Glutamatergic neuron (in vitro differentiated cells): Measurements from ENCODE around the gene DNAH6. TPM values are rescaled to one million over a fixed set of nuclear protein-coding genes. Genes with fewer than 3 reads are reported as not detected.
"Not testable (repeated sequence)": the region's sequence is repeated elsewhere in the genome, so short reads cannot be mapped to it uniquely, and the experiment has no call there.

Experiments used
- DNase-seq: peaks from one replicate; pipeline ENCODE4 v3.0.0; 2022
- H3K27ac Mint-ChIP-seq: one replicate; pipeline ENCODE4 v1.8.0; 2020; ENCODE audit warnings: mild to moderate bottlenecking, mixed read lengths, inconsistent platforms; ENCODE audit not compliant: unreplicated experiment
- H3K27me3 Mint-ChIP-seq: one replicate; pipeline ENCODE4 v1.8.0; 2020; ENCODE audit warnings: mild to moderate bottlenecking, moderate library complexity, mixed read lengths, inconsistent platforms; ENCODE audit not compliant: unreplicated experiment
- H3K36me3 Mint-ChIP-seq: one replicate; pipeline ENCODE4 v1.8.0; 2020; ENCODE audit warnings: mild to moderate bottlenecking, mixed read lengths, inconsistent platforms; ENCODE audit not compliant: unreplicated experiment
- H3K4me1 Mint-ChIP-seq: one replicate; pipeline ENCODE4 v1.8.0; 2020; ENCODE audit warnings: mild to moderate bottlenecking, low read depth, mixed read lengths, inconsistent platforms; ENCODE audit not compliant: unreplicated experiment
- H3K4me3 Mint-ChIP-seq: one replicate; pipeline ENCODE4 v1.8.0; 2020; ENCODE audit warnings: mild to moderate bottlenecking, mixed read lengths, inconsistent platforms; ENCODE audit not compliant: unreplicated experiment
- H3K9me3 Mint-ChIP-seq: one replicate; pipeline ENCODE4 v1.8.0; 2020; ENCODE audit warnings: mild to moderate bottlenecking, moderate library complexity, mixed read lengths, inconsistent platforms; ENCODE audit not compliant: unreplicated experiment
- total RNA-seq: library from RNA; stranded (reverse); fragmentation: NEBNext Ultra II Directional; extraction: Animal tissue kit (Norgen Biotek cat#: 25700); gene quantifications from one replicate; pipeline ENCODE4 v1.2.1, GENCODE V29; 2021; ENCODE audit not compliant: unreplicated experiment
- TF ChIP-seq, protein P1 (sequence below): fragments of 200-600 bp; sonication (generic); IDR thresholded peaks from one replicate; pipeline ENCODE4 v1.5.0; 2021; ENCODE audit not compliant: partially characterized antibody, unreplicated experiment

The DNAH6 gene
- total RNA-seq, 1 donor from 2014 or later: 0.86 TPM

GRCh38 chr2:84866122-84866521, 349.8 kb downstream of the DNAH6 start:
- TF ChIP-seq, protein P1, sequence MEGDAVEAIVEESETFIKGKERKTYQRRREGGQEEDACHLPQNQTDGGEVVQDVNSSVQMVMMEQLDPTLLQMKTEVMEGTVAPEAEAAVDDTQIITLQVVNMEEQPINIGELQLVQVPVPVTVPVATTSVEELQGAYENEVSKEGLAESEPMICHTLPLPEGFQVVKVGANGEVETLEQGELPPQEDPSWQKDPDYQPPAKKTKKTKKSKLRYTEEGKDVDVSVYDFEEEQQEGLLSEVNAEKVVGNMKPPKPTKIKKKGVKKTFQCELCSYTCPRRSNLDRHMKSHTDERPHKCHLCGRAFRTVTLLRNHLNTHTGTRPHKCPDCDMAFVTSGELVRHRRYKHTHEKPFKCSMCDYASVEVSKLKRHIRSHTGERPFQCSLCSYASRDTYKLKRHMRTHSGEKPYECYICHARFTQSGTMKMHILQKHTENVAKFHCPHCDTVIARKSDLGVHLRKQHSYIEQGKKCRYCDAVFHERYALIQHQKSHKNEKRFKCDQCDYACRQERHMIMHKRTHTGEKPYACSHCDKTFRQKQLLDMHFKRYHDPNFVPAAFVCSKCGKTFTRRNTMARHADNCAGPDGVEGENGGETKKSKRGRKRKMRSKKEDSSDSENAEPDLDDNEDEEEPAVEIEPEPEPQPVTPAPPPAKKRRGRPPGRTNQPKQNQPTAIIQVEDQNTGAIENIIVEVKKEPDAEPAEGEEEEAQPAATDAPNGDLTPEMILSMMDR: no peak
- H3K4me3 Mint-ChIP-seq: no peak overlapping the region
- H3K27me3 Mint-ChIP-seq: peaks cover 2% of the 10 kb centered on the region
- H3K27ac Mint-ChIP-seq: no peak overlapping the region
- no peaks in the 10 kb centered on the region for H3K9me3 Mint-ChIP-seq
- H3K36me3 Mint-ChIP-seq: no peaks in the 10 kb centered on the region
- no peak for DNase-seq
- H3K4me1 Mint-ChIP-seq: no peaks in the 10 kb centered on the region

DNA sequence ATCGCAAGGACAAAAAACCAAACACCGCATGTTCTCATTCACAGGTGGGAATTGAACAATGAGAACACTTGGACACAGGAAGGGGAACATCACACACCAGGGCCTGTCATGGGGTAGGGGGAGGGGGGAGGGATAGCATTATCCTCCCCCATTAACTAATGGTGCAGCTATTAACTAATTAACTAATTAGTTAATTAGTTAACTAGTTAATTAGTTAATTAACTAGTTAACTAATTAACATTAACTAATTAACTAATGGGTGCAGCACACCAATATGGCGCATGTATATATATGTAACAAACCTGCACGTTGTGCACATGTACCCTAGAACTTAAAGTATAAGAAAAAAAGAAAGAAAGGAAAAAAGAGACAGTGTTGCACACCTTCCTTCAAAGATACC, 352.0 kb downstream of the DNAH6 start:
- H3K27ac Mint-ChIP-seq: not testable (repeated sequence)

More for the DNA sequence above, 352.0 kb downstream of the DNAH6 start:
- not testable (repeated sequence) for H3K4me1 Mint-ChIP-seq, H3K9me3 Mint-ChIP-seq, H3K36me3 Mint-ChIP-seq, H3K27me3 Mint-ChIP-seq, DNase-seq, H3K4me3 Mint-ChIP-seq

Other genes with a start within 250 kb of the DNAH6 start
- gene SUCLG1, start 57.2 kb upstream of the DNAH6 start, total RNA-seq: 68.5 TPM